Spleen (tissue), 7 donors: ENCODE results near the gene PRDM16.

Source experiments
- CTCF ChIP-seq, 11 experiments: fragments of 200-600 bp in 7 of 11; fragments of 450-650 bp in 4 of 11; sonication (generic) in 4 of 11; IDR thresholded peaks in 8 of 11; conservative IDR thresholded peaks in 3 of 11; 1 replicate in 7 of 11; 2 replicates in 4 of 11; pipeline versions ENCODE4 v1.4.0 to v1.8.0; 2016 to 2021; ENCODE audit warnings: antibody characterized with exemption in 11 of 11, inconsistent platforms in 4 of 11, mild to moderate bottlenecking in 1 of 11
- POLR2AphosphoS5 ChIP-seq, 3 donors: sonication (generic); formaldehyde crosslinking; IDR thresholded peaks; one replicate each; pipeline ENCODE4 v1.5.1; 2017; ENCODE audit warnings: antibody characterized with exemption in 3 of 3
- donor health status: DM: no; HTN: no; CAD: no; lungs with moderate emphysema.
- donor health status: DM: no; HTN: no; CAD: no.
- donor health status: DM: no; HTN: no; CAD: no.

DNA sequence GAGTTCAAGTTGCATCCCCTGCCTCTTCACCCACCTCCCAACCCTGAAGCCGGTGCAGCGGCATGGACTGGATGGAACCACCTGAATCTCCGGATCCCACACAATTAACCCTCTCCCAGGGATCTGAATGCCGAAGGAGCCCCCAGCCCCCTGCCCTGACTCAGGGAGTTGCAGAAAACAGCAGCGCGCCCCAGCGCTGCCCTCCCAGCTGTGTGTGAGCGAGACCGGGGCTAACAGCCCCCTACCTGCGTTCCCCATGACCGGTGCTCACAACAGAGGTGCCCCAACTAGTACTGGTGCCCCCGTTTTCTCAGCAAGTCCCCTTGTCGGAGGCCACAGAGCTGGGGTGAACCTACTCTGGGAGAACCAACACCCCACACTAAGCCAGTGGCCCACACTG, 136.8 kb downstream of the PRDM16 start:
- TF ChIP-seq CTCF (IDR thresholded peaks at IDR 0.05 in 8 of 11, conservative IDR thresholded peaks at IDR 0.05 in 3 of 11), result no peak
- no peak for TF ChIP-seq POLR2AphosphoS5 (IDR thresholded peaks at IDR 0.05)
